Stomach smooth muscle (tissue), 2 donors: ENCODE data around the gene TMPRSS6.
A peak's percentile ranks its signal among the peaks of the same experiment; 100 is the strongest.

Experiments used
- H3K27ac ChIP-seq: one replicate; pipeline ENCODE4 v1.7.0; 2013; ENCODE audit warnings: mild to moderate bottlenecking, low read length, inconsistent platforms
- H3K27me3 ChIP-seq, 2 donors: one replicate each; pipeline ENCODE4 v1.7.0; 2013; ENCODE audit warnings: low read length in 2 of 2; ENCODE audit not compliant: insufficient read depth in 2 of 2, control insufficient read depth in 1 of 2
- H3K36me3 ChIP-seq, 2 donors: one replicate each; pipeline ENCODE4 v1.7.0; 2013; ENCODE audit warnings: low read length in 2 of 2; ENCODE audit not compliant: control insufficient read depth in 2 of 2, insufficient read depth in 2 of 2
- H3K4me1 ChIP-seq: one replicate; pipeline ENCODE4 v1.7.0; 2013; ENCODE audit warnings: low read length; ENCODE audit not compliant: control insufficient read depth, insufficient read depth
- H3K4me3 ChIP-seq, 2 donors: one replicate each; pipeline ENCODE4 v1.7.0; 2013; ENCODE audit warnings: low read length in 2 of 2
- H3K9ac ChIP-seq, 2 donors: one replicate each; pipeline ENCODE4 v1.7.0; 2013; ENCODE audit warnings: low read length in 2 of 2, mild to moderate bottlenecking in 1 of 2
- H3K9me3 ChIP-seq, 2 donors: one replicate each; pipeline ENCODE4 v1.7.0; 2013; ENCODE audit warnings: low read length in 2 of 2; ENCODE audit not compliant: control insufficient read depth in 2 of 2
- donor health status: healthy.
- donor health status: Pancreatic carcinoma.

The TMPRSS6 gene

GRCh38 chr22:37058917-37059701, 50.4 kb downstream of the TMPRSS6 start:
- Histone ChIP-seq H3K9me3 (no peaks in the 10 kb centered on the region), H3K27ac (no peak overlapping the region), H3K4me3 (no peak overlapping the region), H3K4me1 (peaks cover under 1% of the 10 kb centered on the region), H3K27me3 (no peaks in the 10 kb centered on the region), H3K36me3 (peaks cover 20 to 22% of the 10 kb centered on the region in 2 donors), H3K9ac (no peak overlapping the region)

- Histone ChIP-seq H3K9me3 (no peaks in the 10 kb centered on the region), H3K4me3 (no peak overlapping the region), H3K9ac (no peak overlapping the region), H3K27ac (no peak overlapping the region), H3K36me3 (peaks cover 20 to 24% of the 10 kb centered on the region in 2 donors), H3K4me1 (peaks cover 2% of the 10 kb centered on the region), H3K27me3 (no peaks in the 10 kb centered on the region)
These were observed 51.6 kb downstream of the TMPRSS6 start for GRCh38 chr22:37057796-37058510.

- Histone ChIP-seq H3K9ac (no peak overlapping the region), H3K36me3 (peaks cover 20 to 24% of the 10 kb centered on the region in 2 donors), H3K27ac (no peak overlapping the region), H3K4me3 (no peak overlapping the region), H3K27me3 (no peaks in the 10 kb centered on the region), H3K9me3 (no peaks in the 10 kb centered on the region), H3K4me1 (peaks cover 5% of the 10 kb centered on the region)
These were observed 52.3 kb downstream of the TMPRSS6 start for GRCh38 chr22:37057226-37057625.

GRCh38 chr22:37056246-37056645, 53.3 kb downstream of the TMPRSS6 start:
- H3K27ac ChIP-seq, result no peak overlapping the region
- H3K36me3 ChIP-seq, result peaks cover 20 to 24% of the 10 kb centered on the region in 2 donors
- H3K27me3 ChIP-seq, result no peaks in the 10 kb centered on the region
- H3K4me3 ChIP-seq, result no peak overlapping the region
- H3K9me3 ChIP-seq, result no peaks in the 10 kb centered on the region
- H3K4me1 ChIP-seq, result peaks cover 9% of the 10 kb centered on the region
- H3K9ac ChIP-seq, result no peak overlapping the region

GRCh38 chr22:37054600-37055365, 54.7 kb downstream of the TMPRSS6 start:
- Histone ChIP-seq H3K4me3 (no peak overlapping the region), H3K9me3 (no peaks in the 10 kb centered on the region), H3K9ac (no peak overlapping the region), H3K4me1 (peaks cover 9% of the 10 kb centered on the region), H3K36me3 (peaks cover 20 to 24% of the 10 kb centered on the region in 2 donors), H3K27ac (no peak overlapping the region), H3K27me3 (no peaks in the 10 kb centered on the region)

GRCh38 chr22:37054056-37054395, 55.5 kb downstream of the TMPRSS6 start:
- Histone ChIP-seq H3K27me3 (no peaks in the 10 kb centered on the region), H3K27ac (no peak overlapping the region), H3K9me3 (no peaks in the 10 kb centered on the region), H3K9ac (no peak overlapping the region), H3K36me3 (peaks cover 20 to 24% of the 10 kb centered on the region in 2 donors), H3K4me1 (peaks cover 9% of the 10 kb centered on the region), H3K4me3 (no peak overlapping the region)

GRCh38 chr22:37053310-37054055, 56.0 kb downstream of the TMPRSS6 start:
- Histone ChIP-seq H3K27me3 (no peaks in the 10 kb centered on the region), H3K9ac (no peak overlapping the region), H3K4me1 (peaks cover 9% of the 10 kb centered on the region), H3K4me3 (no peak overlapping the region), H3K27ac (no peak overlapping the region), H3K36me3 (peaks cover 20 to 24% of the 10 kb centered on the region in 2 donors), H3K9me3 (no peaks in the 10 kb centered on the region)

GRCh38 chr22:37052386-37053309, 56.9 kb downstream of the TMPRSS6 start:
- Histone ChIP-seq H3K9me3 (no peaks in the 10 kb centered on the region), H3K4me1 (peaks cover 9% of the 10 kb centered on the region), H3K36me3 (peaks cover 19 to 21% of the 10 kb centered on the region in 2 donors), H3K27me3 (no peaks in the 10 kb centered on the region), H3K27ac (no peak overlapping the region), H3K9ac (peak overlapping the region; percentile 58 to 64), H3K4me3 (peak overlapping the region; percentile 65 to 79)

- H3K27me3 ChIP-seq, result no peaks in the 10 kb centered on the region
- H3K9ac ChIP-seq, result peak within 1 kb of the TSS; percentile 58 to 64
- peaks cover 11 to 15% of the 10 kb centered on the region in 2 donors for H3K36me3 ChIP-seq
- H3K9me3 ChIP-seq, result no peaks in the 10 kb centered on the region
- peaks cover 9% of the 10 kb centered on the region for H3K4me1 ChIP-seq
- no peak within 1 kb of the TSS for H3K27ac ChIP-seq
- peak within 1 kb of the TSS; percentile 65 to 79 for H3K4me3 ChIP-seq
These were observed 57.8 kb downstream of the TMPRSS6 start, which contains the start of gene KCTD17 for GRCh38 chr22:37051391-37052385. TSS of gene KCTD17 (plus strand) at chr22:37051742. CDS start at chr22:37051761, 19 bp downstream.
